CD8-positive, alpha-beta memory T cell (primary cell): ENCODE results near the gene SELE. TPM values are rescaled to one million over a fixed set of nuclear protein-coding genes. Genes with fewer than 3 reads are reported as not detected.
"Not testable (repeated sequence)": the region's sequence is repeated elsewhere in the genome, so short reads cannot be mapped to it uniquely, and the experiment has no call there.

Source experiments
- CTCF ChIA-PET: fragments of 350-600 bp; sonication (Branson Sonifier 250); formaldehyde crosslinking; loops from one replicate; lab custom pipeline; 2021; ENCODE audit warnings: antibody characterized with exemption; lab: Charles Lee
- POLR2A ChIA-PET: fragments of 350-600 bp; sonication (Branson Sonifier 250); formaldehyde crosslinking; loops from one replicate; lab custom pipeline; 2021; ENCODE audit warnings: antibody characterized with exemption; lab: Charles Lee
- DNase-seq, 5 donors: peaks; one replicate each; pipeline versions ENCODE4 v3.0.0 to v3.0.0-alpha.2; 2020 to 2022; ENCODE audit warnings: mixed read lengths in 1 of 5
- H3K27ac ChIP-seq: one replicate; pipeline ENCODE4 v1.7.0; 2013; ENCODE audit warnings: low read depth, mild to moderate bottlenecking, low read length, moderate library complexity
- H3K27me3 ChIP-seq: 2 replicates; pipeline ENCODE4 v1.7.0; 2013; ENCODE audit warnings: low read length, mild to moderate bottlenecking; ENCODE audit not compliant: insufficient read depth, poor library complexity, severe bottlenecking
- H3K36me3 ChIP-seq: 2 replicates; pipeline ENCODE4 v1.7.0; 2013; ENCODE audit warnings: mild to moderate bottlenecking, low read length, moderate library complexity; ENCODE audit not compliant: insufficient read depth
- H3K4me1 ChIP-seq: 2 replicates; pipeline ENCODE4 v1.7.0; 2013; ENCODE audit warnings: mild to moderate bottlenecking, low read length, moderate library complexity; ENCODE audit not compliant: insufficient read depth
- H3K4me3 ChIP-seq: 2 replicates; pipeline ENCODE4 v1.7.0; 2013; ENCODE audit warnings: mild to moderate bottlenecking, low read length
- H3K9me3 ChIP-seq: 2 replicates; pipeline ENCODE4 v1.7.0; 2013; ENCODE audit warnings: mild to moderate bottlenecking, low read length
- H3K27ac Mint-ChIP-seq, 8 donors: one replicate each; pipeline ENCODE4 v1.8.0; 2020 to 2021; ENCODE audit warnings: mixed read lengths in 8 of 8, mild to moderate bottlenecking in 6 of 8, inconsistent platforms in 3 of 8, moderate library complexity in 3 of 8
- H3K27me3 Mint-ChIP-seq, 2 donors: one replicate each; pipeline ENCODE4 v1.8.0; 2020 to 2021; ENCODE audit warnings: mixed read lengths in 2 of 2, mild to moderate bottlenecking in 1 of 2, moderate library complexity in 1 of 2
- H3K36me3 Mint-ChIP-seq, 3 donors: one replicate each; pipeline ENCODE4 v1.8.0; 2020 to 2021; ENCODE audit warnings: mixed read lengths in 3 of 3, inconsistent platforms in 1 of 3, mild to moderate bottlenecking in 1 of 3
- H3K4me1 Mint-ChIP-seq, 3 donors: one replicate each; pipeline ENCODE4 v1.8.0; 2020 to 2021; ENCODE audit warnings: mixed read lengths in 3 of 3, inconsistent platforms in 1 of 3, mild to moderate bottlenecking in 1 of 3
- H3K4me3 Mint-ChIP-seq, 7 donors: one replicate each; pipeline ENCODE4 v1.8.0; 2020 to 2021; ENCODE audit warnings: mixed read lengths in 7 of 7, mild to moderate bottlenecking in 6 of 7, moderate library complexity in 4 of 7, inconsistent platforms in 2 of 7
- H3K9me3 Mint-ChIP-seq, 5 donors: one replicate each; pipeline ENCODE4 v1.8.0; 2020 to 2022; ENCODE audit warnings: mixed read lengths in 5 of 5, mild to moderate bottlenecking in 3 of 5, moderate library complexity in 2 of 5, inconsistent platforms in 1 of 5
- polyA plus RNA-seq: library from polyadenylated mRNA; unstranded; fragments of 300-500 nt; fragmentation: Illumina TruSeq; gene quantifications from one replicate; pipeline ENCODE4 v1.2.3, GENCODE V29; 2021
- total RNA-seq, 2 experiments: library from RNA; stranded (reverse); gene quantifications; one replicate each; pipeline ENCODE4 v1.2.3, GENCODE V29; 2021

SELE gene
- total and polyA plus RNA-seq, 3 experiments from 2014 or later: 0.06 TPM; not detected in 2

- H3K4me3 ChIP-seq, H3K36me3 ChIP-seq, H3K27me3 Mint-ChIP-seq, H3K4me1 ChIP-seq, H3K9me3 ChIP-seq, H3K27ac Mint-ChIP-seq, H3K4me3 Mint-ChIP-seq, DNase-seq, H3K27me3 ChIP-seq, H3K27ac ChIP-seq, H3K36me3 Mint-ChIP-seq: not testable (repeated sequence)
- Mint-ChIP-seq H3K4me1 (peaks cover 11 to 13% (median 12%) of the 10 kb centered on the region in 3 donors), H3K9me3 (peaks cover 0 to 16% (median 7%) of the 10 kb centered on the region in 5 donors)
- POLR2A ChIA-PET: interaction anchor here (0.7 kb wide), 1 partner anchor 13 kb away, joined by 4 read pairs; no protein-coding TSS in a partner anchor
- CTCF ChIA-PET: interaction anchor here (2.2 kb wide), 1 partner anchor 129 kb away, joined by 5 read pairs; the partner anchor contains the start of gene F5
Measured at GRCh38 chr1:169715100-169715499, 18.8 kb downstream of the SELE start.

- peaks cover 19 to 26% (median 22%) of the 10 kb centered on the region in 3 donors for H3K4me1 Mint-ChIP-seq
- not testable (repeated sequence) for H3K4me3 ChIP-seq, DNase-seq, H3K4me3 Mint-ChIP-seq, H3K4me1 ChIP-seq, H3K9me3 ChIP-seq, H3K27me3 Mint-ChIP-seq, H3K27me3 ChIP-seq, H3K27ac ChIP-seq, H3K36me3 ChIP-seq, H3K27ac Mint-ChIP-seq
- peaks cover 0 to 16% (median 7%) of the 10 kb centered on the region in 5 donors for H3K9me3 Mint-ChIP-seq
- H3K36me3 Mint-ChIP-seq: peaks cover 8 to 12% (median 9%) of the 10 kb centered on the region in 3 donors
- POLR2A ChIA-PET: interaction anchor here (1.6 kb wide), 1 partner anchor 127 kb away, joined by 3 read pairs; the partner anchor contains the start of gene F5
- CTCF ChIA-PET: interaction anchor here (1.1 to 3.0 kb wide), 12 partner anchors 12 to 1110 kb away, joined by 3 to 59 read pairs (median 12); partner anchors contain the start of gene F5
Measured at GRCh38 chr1:169713090-169713489, 20.8 kb downstream of the SELE start.

- no peaks in the 10 kb centered on the region for H3K9me3 ChIP-seq
- H3K27me3 Mint-ChIP-seq: peaks cover 2 to 5% of the 10 kb centered on the region in 2 donors
- H3K27ac ChIP-seq: no peak overlapping the region
- H3K27ac Mint-ChIP-seq: peak overlapping the region in 1 of 8 donors; percentile 4
- no peak for DNase-seq
- POLR2A ChIA-PET: interaction anchor here (0.7 to 1.6 kb wide), 4 partner anchors 15 to 126 kb away, joined by 3 to 9 read pairs (median 6); partner anchors contain the start of gene F5
- H3K4me1 ChIP-seq: peaks cover 9% of the 10 kb centered on the region
- CTCF ChIA-PET: interaction anchor here (0.7 to 3.0 kb wide), 36 partner anchors 9 to 1370 kb away, joined by 3 to 59 read pairs (median 4); partner anchors contain the start of genes F5, METTL18 and SCYL3
- peaks cover 0 to 16% (median 7%) of the 10 kb centered on the region in 5 donors for H3K9me3 Mint-ChIP-seq
- H3K36me3 Mint-ChIP-seq: peaks cover 10 to 16% (median 11%) of the 10 kb centered on the region in 3 donors
- no peak overlapping the region for H3K4me3 ChIP-seq
- no peaks in the 10 kb centered on the region for H3K27me3 ChIP-seq
- no peaks in the 10 kb centered on the region for H3K36me3 ChIP-seq
- H3K4me3 Mint-ChIP-seq: peak overlapping the region in 6 of 7 donors; percentile 84 to 93 (median 85)
- peaks cover 21 to 31% (median 28%) of the 10 kb centered on the region in 3 donors for H3K4me1 Mint-ChIP-seq
Measured at GRCh38 chr1:169712309-169712631, 21.6 kb downstream of the SELE start.

- Mint-ChIP-seq H3K9me3 (peaks cover 0 to 16% (median 7%) of the 10 kb centered on the region in 5 donors), H3K4me1 (peaks cover 22 to 36% (median 33%) of the 10 kb centered on the region in 3 donors), H3K27ac (peak within 1 kb of the TSS; percentile 4 to 94 (median 74)), H3K27me3 (peaks cover 2 to 5% of the 10 kb centered on the region in 2 donors), H3K4me3 (peak within 1 kb of the TSS; percentile 83 to 93 (median 85)), H3K36me3 (peaks cover 13 to 21% (median 17%) of the 10 kb centered on the region in 3 donors)
- peaks cover 6% of the 10 kb centered on the region for H3K36me3 ChIP-seq
- ChIA-PET CTCF (interaction anchor here (0.7 to 3.0 kb wide), 36 partner anchors 8 to 1370 kb away, joined by 3 to 59 read pairs (median 4); partner anchors contain the start of genes F5, METTL18 and SCYL3), POLR2A (interaction anchor here (0.5 to 1.6 kb wide), 5 partner anchors 14 to 1457 kb away, joined by 3 to 9 read pairs (median 4); partner anchors contain the start of gene F5)
- H3K9me3 ChIP-seq: no peaks in the 10 kb centered on the region
- H3K4me1 ChIP-seq: peaks cover 15% of the 10 kb centered on the region
- H3K4me3 ChIP-seq: peak within 1 kb of the TSS; percentile 71
- no peaks in the 10 kb centered on the region for H3K27me3 ChIP-seq
- H3K27ac ChIP-seq: no peak within 1 kb of the TSS
- peak; percentile 48 to 78 (median 69) for DNase-seq
Measured at GRCh38 chr1:169711469-169712308, 22.2 kb downstream of the SELE start, which contains the start of gene SELL. TSS of gene SELL (minus strand) at chr1:169711620. CDS start at chr1:169711498, 122 bp downstream.

- peaks cover 27% of the 10 kb centered on the region for H3K36me3 ChIP-seq
- peaks cover 0 to 9% (median 5%) of the 10 kb centered on the region in 5 donors for H3K9me3 Mint-ChIP-seq
- DNase-seq: no peak
- ChIA-PET CTCF (interaction anchor here (1.2 to 3.3 kb wide), 4 partner anchors 12 to 159 kb away, joined by 3 to 15 read pairs (median 5); no protein-coding TSS in a partner anchor), POLR2A (interaction anchor here (1.0 kb wide), 1 partner anchor 16 kb away, joined by 3 read pairs; no protein-coding TSS in a partner anchor)
- H3K4me3 ChIP-seq: peak overlapping the region; percentile 71
- peaks cover 0 to 11% of the 10 kb centered on the region in 2 donors for H3K27me3 Mint-ChIP-seq
- peak overlapping the region; percentile 83 to 93 (median 85) for H3K4me3 Mint-ChIP-seq
- no peak overlapping the region for H3K27ac ChIP-seq
- H3K9me3 ChIP-seq: no peaks in the 10 kb centered on the region
- no peaks in the 10 kb centered on the region for H3K27me3 ChIP-seq
- H3K4me1 Mint-ChIP-seq: peaks cover 53 to 67% (median 64%) of the 10 kb centered on the region in 3 donors
- peak overlapping the region in 7 of 8 donors; percentile 32 to 95 (median 87) for H3K27ac Mint-ChIP-seq
- peaks cover 45% of the 10 kb centered on the region for H3K4me1 ChIP-seq
- peaks cover 35 to 52% (median 39%) of the 10 kb centered on the region in 3 donors for H3K36me3 Mint-ChIP-seq
Measured at GRCh38 chr1:169708647-169709046, 25.2 kb downstream of the SELE start.

- H3K4me3 ChIP-seq: peak overlapping the region; percentile 71
- no peak overlapping the region for H3K27ac ChIP-seq
- Mint-ChIP-seq H3K27me3 (peaks cover 0 to 7% of the 10 kb centered on the region in 2 donors), H3K36me3 (peaks cover 39 to 58% (median 41%) of the 10 kb centered on the region in 3 donors), H3K4me1 (peaks cover 59 to 73% (median 70%) of the 10 kb centered on the region in 3 donors), H3K27ac (peak overlapping the region; percentile 32 to 95 (median 86)), H3K9me3 (peaks cover 0 to 5% (median 2%) of the 10 kb centered on the region in 5 donors), H3K4me3 (peak overlapping the region; percentile 83 to 93 (median 85))
- ChIA-PET POLR2A (interaction anchor here (0.9 to 1.0 kb wide), 3 partner anchors 9 to 106 kb away, joined by 3 to 4 read pairs (median 3); no protein-coding TSS in a partner anchor), CTCF (interaction anchor here (1.2 to 3.3 kb wide), 5 partner anchors 12 to 158 kb away, joined by 3 to 15 read pairs (median 6); partner anchors contain the start of gene F5)
- H3K4me1 ChIP-seq: peaks cover 51% of the 10 kb centered on the region
- no peaks in the 10 kb centered on the region for H3K27me3 ChIP-seq
- H3K36me3 ChIP-seq: peaks cover 27% of the 10 kb centered on the region
- no peaks in the 10 kb centered on the region for H3K9me3 ChIP-seq
- DNase-seq: peak in 1 of 5 donors; percentile 59
Measured at GRCh38 chr1:169707912-169708604, 25.8 kb downstream of the SELE start.

- Mint-ChIP-seq H3K9me3 (no peaks in the 10 kb centered on the region), H3K27ac (peak overlapping the region in 5 of 8 donors; percentile 11 to 74 (median 56)), H3K4me1 (peaks cover 77 to 88% (median 87%) of the 10 kb centered on the region in 3 donors), H3K4me3 (peak overlapping the region; percentile 31 to 90 (median 66)), H3K36me3 (peaks cover 39 to 80% (median 58%) of the 10 kb centered on the region in 3 donors), H3K27me3 (peaks cover 0 to 7% of the 10 kb centered on the region in 2 donors)
- no peaks in the 10 kb centered on the region for H3K9me3 ChIP-seq
- no peaks in the 10 kb centered on the region for H3K27me3 ChIP-seq
- H3K4me3 ChIP-seq: peak overlapping the region; percentile 20
- peaks cover 38% of the 10 kb centered on the region for H3K36me3 ChIP-seq
- DNase-seq: no peak
- H3K4me1 ChIP-seq: peaks cover 76% of the 10 kb centered on the region
- CTCF ChIA-PET: interaction anchor here (2.1 kb wide), 1 partner anchor 11 kb away, joined by 5 read pairs; no protein-coding TSS in a partner anchor
- no peak overlapping the region for H3K27ac ChIP-seq
- POLR2A ChIA-PET: interaction anchor here (0.8 kb wide), 1 partner anchor 12 kb away, joined by 4 read pairs; no protein-coding TSS in a partner anchor
Measured at GRCh38 chr1:169704797-169705196, 29.1 kb downstream of the SELE start.
